Osteocyte (in vitro differentiated cells): ENCODE measurements around the gene NSUN2. TPM values are rescaled to one million over a fixed set of nuclear protein-coding genes. Genes with fewer than 3 reads are reported as not detected.
A peak's percentile ranks its signal among the peaks of the same experiment; 100 is the strongest.

Experiments used
- DNase-seq: peaks from one replicate; pipeline ENCODE4 v3.0.0; 2021; ENCODE audit warnings: mixed read lengths; ENCODE audit not compliant: unreplicated experiment; ENCODE audit errors: extremely low spot score
- H3K27ac Mint-ChIP-seq: one replicate; pipeline ENCODE4 v1.8.0; 2021; ENCODE audit warnings: mild to moderate bottlenecking, mixed read lengths; ENCODE audit not compliant: unreplicated experiment
- H3K27me3 Mint-ChIP-seq: one replicate; pipeline ENCODE4 v1.8.0; 2021; ENCODE audit warnings: mixed read lengths; ENCODE audit not compliant: unreplicated experiment
- H3K36me3 Mint-ChIP-seq: one replicate; pipeline ENCODE4 v1.8.0; 2021; ENCODE audit warnings: mixed read lengths; ENCODE audit not compliant: unreplicated experiment
- H3K4me1 Mint-ChIP-seq: one replicate; pipeline ENCODE4 v1.8.0; 2021; ENCODE audit warnings: mixed read lengths; ENCODE audit not compliant: unreplicated experiment
- H3K4me3 Mint-ChIP-seq: one replicate; pipeline ENCODE4 v1.8.0; 2021; ENCODE audit warnings: mild to moderate bottlenecking, moderate library complexity, mixed read lengths; ENCODE audit not compliant: unreplicated experiment
- H3K9me3 Mint-ChIP-seq: one replicate; pipeline ENCODE4 v1.8.0; 2021; ENCODE audit warnings: mixed read lengths; ENCODE audit not compliant: unreplicated experiment
- total RNA-seq: library from RNA; stranded (reverse); gene quantifications from 2 replicates; pipeline ENCODE4 v1.2.1, GENCODE V29; 2021
- TF ChIP-seq, protein P1 (sequence below): fragments of 200-600 bp; sonication (generic); IDR thresholded peaks from 2 replicates; pipeline ENCODE4 v1.5.0; 2021; ENCODE audit warnings: antibody characterized with exemption, mild to moderate bottlenecking, moderate library complexity

The NSUN2 gene
- total RNA-seq, 1 donor from 2014 or later: 48.7 TPM

DNA sequence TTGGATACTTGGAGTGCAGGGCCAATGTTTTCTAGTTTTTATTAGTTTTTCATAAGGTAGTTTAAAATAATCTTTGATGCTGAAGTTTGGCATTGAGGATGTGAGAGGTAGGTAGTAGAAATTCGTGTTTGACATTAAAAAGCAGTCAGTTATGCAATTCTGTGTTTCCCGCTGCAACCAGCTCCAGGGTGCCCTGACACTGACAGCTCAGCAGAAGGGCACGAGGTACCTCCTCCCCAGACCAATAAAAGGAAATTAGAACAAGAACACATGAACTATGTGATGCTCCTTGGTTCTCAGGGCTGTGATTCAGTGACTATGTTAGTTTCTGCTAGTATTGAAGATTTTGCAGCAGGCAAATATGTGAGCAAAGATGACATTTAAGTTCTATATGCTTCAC is 40.2 kb downstream of the NSUN2 start:
- TF ChIP-seq, protein P1, sequence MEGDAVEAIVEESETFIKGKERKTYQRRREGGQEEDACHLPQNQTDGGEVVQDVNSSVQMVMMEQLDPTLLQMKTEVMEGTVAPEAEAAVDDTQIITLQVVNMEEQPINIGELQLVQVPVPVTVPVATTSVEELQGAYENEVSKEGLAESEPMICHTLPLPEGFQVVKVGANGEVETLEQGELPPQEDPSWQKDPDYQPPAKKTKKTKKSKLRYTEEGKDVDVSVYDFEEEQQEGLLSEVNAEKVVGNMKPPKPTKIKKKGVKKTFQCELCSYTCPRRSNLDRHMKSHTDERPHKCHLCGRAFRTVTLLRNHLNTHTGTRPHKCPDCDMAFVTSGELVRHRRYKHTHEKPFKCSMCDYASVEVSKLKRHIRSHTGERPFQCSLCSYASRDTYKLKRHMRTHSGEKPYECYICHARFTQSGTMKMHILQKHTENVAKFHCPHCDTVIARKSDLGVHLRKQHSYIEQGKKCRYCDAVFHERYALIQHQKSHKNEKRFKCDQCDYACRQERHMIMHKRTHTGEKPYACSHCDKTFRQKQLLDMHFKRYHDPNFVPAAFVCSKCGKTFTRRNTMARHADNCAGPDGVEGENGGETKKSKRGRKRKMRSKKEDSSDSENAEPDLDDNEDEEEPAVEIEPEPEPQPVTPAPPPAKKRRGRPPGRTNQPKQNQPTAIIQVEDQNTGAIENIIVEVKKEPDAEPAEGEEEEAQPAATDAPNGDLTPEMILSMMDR: no peak
- Mint-ChIP-seq H3K27ac (no peak overlapping the region), H3K36me3 (peaks cover 15% of the 10 kb centered on the region), H3K4me3 (no peak overlapping the region), H3K4me1 (no peaks in the 10 kb centered on the region), H3K9me3 (no peaks in the 10 kb centered on the region), H3K27me3 (peaks cover 22% of the 10 kb centered on the region)
- no peak for DNase-seq

GRCh38 chr5:6591671-6592288 is 41.1 kb downstream of the NSUN2 start:
- Mint-ChIP-seq H3K4me1 (no peaks in the 10 kb centered on the region), H3K27ac (no peak overlapping the region), H3K4me3 (no peak overlapping the region), H3K9me3 (no peaks in the 10 kb centered on the region), H3K36me3 (peaks cover 7% of the 10 kb centered on the region), H3K27me3 (peaks cover 23% of the 10 kb centered on the region)
- TF ChIP-seq, protein P1: no peak
- no peak for DNase-seq

GRCh38 chr5:6590581-6590980 is 42.3 kb downstream of the NSUN2 start:
- peaks cover 30% of the 10 kb centered on the region for H3K27me3 Mint-ChIP-seq
- DNase-seq: peak; percentile 15
- H3K36me3 Mint-ChIP-seq: no peaks in the 10 kb centered on the region
- TF ChIP-seq, protein P1: no peak
- H3K9me3 Mint-ChIP-seq: no peaks in the 10 kb centered on the region
- H3K27ac Mint-ChIP-seq: no peak overlapping the region
- H3K4me3 Mint-ChIP-seq: no peak overlapping the region
- no peaks in the 10 kb centered on the region for H3K4me1 Mint-ChIP-seq

GRCh38 chr5:6587171-6587570 is 45.7 kb downstream of the NSUN2 start:
- Mint-ChIP-seq H3K36me3 (no peaks in the 10 kb centered on the region), H3K27me3 (peaks cover 52% of the 10 kb centered on the region), H3K4me3 (no peak overlapping the region), H3K4me1 (peaks cover 1% of the 10 kb centered on the region), H3K9me3 (no peaks in the 10 kb centered on the region), H3K27ac (no peak overlapping the region)
- TF ChIP-seq, protein P1: no peak
- DNase-seq: no peak

- Mint-ChIP-seq H3K27ac (no peak overlapping the region), H3K27me3 (peaks cover 54% of the 10 kb centered on the region), H3K36me3 (no peaks in the 10 kb centered on the region), H3K4me3 (no peak overlapping the region), H3K4me1 (peaks cover 1% of the 10 kb centered on the region), H3K9me3 (no peaks in the 10 kb centered on the region)
- DNase-seq: no peak
- TF ChIP-seq, protein P1: no peak
Measured at GRCh38 chr5:6586647-6587042, 46.2 kb downstream of the NSUN2 start.
